Smooth muscle cell (in vitro differentiated cells): ENCODE data around the gene C19orf25. TPM values are rescaled to one million over a fixed set of nuclear protein-coding genes. Genes with fewer than 3 reads are reported as not detected.
A peak's percentile ranks its signal among the peaks of the same experiment; 100 is the strongest.

Experiments used
- DNase-seq: peaks from one replicate; lab custom pipeline; 2025; ENCODE audit not compliant: unreplicated experiment; lab: John Stamatoyannopoulos, UW
- H2AFZ ChIP-seq: fragments of 200-600 bp; sonication (generic); 2 replicates; pipeline ENCODE4 v1.6.0; 2016; ENCODE audit warnings: antibody characterized with exemption, low read depth, mild to moderate bottlenecking
- H3F3A ChIP-seq: fragments of 200-600 bp; sonication (generic); 2 replicates; pipeline ENCODE4 v1.6.0; 2017; ENCODE audit warnings: antibody characterized with exemption, low read depth
- H3K27ac ChIP-seq: fragments of 200-600 bp; sonication (generic); 2 replicates; pipeline ENCODE4 v1.5.1; 2016; ENCODE audit warnings: low read depth, mild to moderate bottlenecking
- H3K27me3 ChIP-seq: fragments of 200-600 bp; sonication (generic); 2 replicates; pipeline ENCODE4 v1.6.1; 2016; ENCODE audit warnings: low read depth, mild to moderate bottlenecking
- H3K36me3 ChIP-seq: fragments of 200-600 bp; sonication (generic); 2 replicates; pipeline ENCODE4 v1.5.1; 2016; ENCODE audit warnings: low read depth
- H3K4me1 ChIP-seq: fragments of 200-600 bp; sonication (generic); 2 replicates; pipeline ENCODE4 v1.5.1; 2016; ENCODE audit warnings: low read depth
- H3K4me2 ChIP-seq: fragments of 200-600 bp; sonication (generic); 2 replicates; pipeline ENCODE4 v1.6.0; 2016; ENCODE audit warnings: mild to moderate bottlenecking
- H3K4me3 ChIP-seq: fragments of 200-600 bp; sonication (generic); 2 replicates; pipeline ENCODE4 v1.5.1; 2016; ENCODE audit warnings: mild to moderate bottlenecking
- H3K79me2 ChIP-seq: fragments of 200-600 bp; sonication (generic); 2 replicates; pipeline ENCODE4 v1.6.0; 2016; ENCODE audit warnings: low read depth, mild to moderate bottlenecking
- H3K9ac ChIP-seq: fragments of 200-600 bp; sonication (generic); 2 replicates; pipeline ENCODE4 v1.6.0; 2016; ENCODE audit warnings: low read depth
- H3K9me3 ChIP-seq: fragments of 200-600 bp; sonication (generic); replicated peaks from 2 replicates; pipeline ENCODE4 v1.5.1; 2016; ENCODE audit warnings: low read depth
- H4K20me1 ChIP-seq: fragments of 200-600 bp; sonication (generic); 2 replicates; pipeline ENCODE4 v1.6.0; 2016; ENCODE audit warnings: low read depth
- CTCF ChIP-seq: fragments of 200-600 bp; sonication (generic); IDR thresholded peaks from 2 replicates; pipeline ENCODE4 v1.5.1; 2017; ENCODE audit warnings: borderline replicate concordance, mild to moderate bottlenecking, antibody characterized with exemption; ENCODE audit not compliant: insufficient read depth, poor library complexity, severe bottlenecking
- WGBS: methylation state at CpG from one replicate; pipeline ENCODE4 v1.1.7; 2016; ENCODE audit warnings: low lambda C conversion rate; 5-methylcytosine and 5-hydroxymethylcytosine counted together
- polyA plus RNA-seq: library from polyadenylated mRNA; unstranded; fragments of >200 nt; fragmentation: Nextera tagmentation; extraction: Ambion mirVana; gene quantifications from 2 replicates; pipeline ENCODE4 v1.2.1, GENCODE V29; 2016
- total RNA-seq: library from RNA; depleted of rRNA; stranded (reverse); fragments of >200 nt; gene quantifications from 2 replicates; pipeline ENCODE4 v1.2.3, GENCODE V29; 2014

C19orf25 gene
- total and polyA plus RNA-seq, 2 experiments from 2014 or later: 15.2 to 27.9 TPM

DNA sequence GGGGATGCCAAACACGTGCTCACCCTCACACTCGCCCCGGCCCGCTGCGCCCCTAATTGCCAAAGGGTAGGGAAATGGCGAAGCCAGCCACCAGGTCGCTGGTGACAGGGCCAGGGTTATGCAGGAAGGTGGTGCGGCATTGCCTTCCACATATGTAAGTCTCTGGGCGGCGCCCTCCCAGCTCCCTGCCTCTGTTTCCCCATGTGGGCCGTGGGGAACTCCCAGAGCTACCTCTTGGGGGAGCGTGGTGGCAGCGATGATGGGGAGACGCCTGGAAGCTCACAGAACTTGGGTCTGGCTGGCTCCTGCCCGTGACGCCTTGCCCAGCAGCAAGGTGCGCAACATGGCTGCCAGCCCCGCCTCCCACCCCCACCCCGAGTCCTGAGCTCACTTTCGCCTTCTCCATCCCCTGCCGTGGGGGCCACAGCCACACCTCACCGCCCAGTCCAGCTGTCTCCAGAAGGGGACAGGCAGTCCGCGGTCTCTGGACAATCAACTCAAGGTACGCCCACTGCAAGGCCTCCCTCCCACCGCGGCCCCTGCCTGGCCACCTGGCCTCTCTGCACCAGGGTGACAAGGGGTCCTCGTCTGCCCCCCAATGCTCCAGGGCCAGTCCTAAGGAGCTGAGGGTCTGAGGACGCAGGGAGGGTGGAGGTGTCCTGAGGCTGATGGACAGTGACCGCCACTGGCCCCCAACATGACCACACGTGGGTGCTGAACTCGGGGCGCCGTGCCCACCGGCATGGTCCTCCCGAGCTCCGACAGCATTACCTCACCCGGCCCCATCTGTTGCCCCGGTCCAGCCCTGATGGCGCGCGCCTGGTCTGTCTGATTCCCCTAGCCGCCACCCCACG lies 6.6 kb downstream of the C19orf25 start:
- H3K9me3 ChIP-seq: no peaks in the 10 kb centered on the region
- no peak for TF ChIP-seq CTCF
- 79% methylated on average over 30 of the region's 44 CpGs for WGBS

DNA sequence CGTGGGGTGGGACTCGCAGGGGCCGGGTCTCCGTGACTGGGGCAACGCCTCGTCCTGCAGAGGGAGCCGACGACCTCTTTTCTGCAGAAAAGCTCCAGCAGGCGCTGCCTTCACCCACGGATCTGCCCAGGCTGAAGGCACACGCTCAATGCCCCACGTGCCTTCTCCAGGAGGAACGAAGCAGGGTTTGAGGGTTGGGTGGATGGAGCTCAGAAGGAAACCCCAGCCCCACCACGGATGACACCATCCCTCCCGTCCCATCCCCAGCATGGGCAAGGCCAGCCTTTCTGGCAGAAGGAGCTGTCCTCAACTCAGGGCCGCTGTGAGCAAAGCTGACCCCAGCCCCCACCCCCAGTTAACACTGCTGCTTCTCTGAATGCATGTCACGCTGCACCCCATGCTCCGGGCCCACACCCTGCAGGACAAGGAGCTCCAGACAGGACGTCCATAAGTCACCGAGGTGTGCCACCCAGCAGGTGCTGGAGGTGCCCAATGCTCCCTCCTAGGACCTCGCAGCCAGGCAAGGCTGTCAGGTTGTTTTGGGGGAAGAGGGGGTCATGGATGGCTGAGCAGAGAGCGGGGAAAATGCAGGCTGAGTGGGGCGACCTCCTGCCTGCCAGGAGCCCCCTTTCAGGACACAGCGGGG lies 7.4 kb downstream of the C19orf25 start:
- H3K9me3 ChIP-seq: no peaks in the 10 kb centered on the region
- H3K4me1 ChIP-seq: peaks cover 27% of the 10 kb centered on the region
- H3K4me3 ChIP-seq: no peak overlapping the region
- H3K27me3 ChIP-seq: peaks cover 69% of the 10 kb centered on the region
- 38% methylated on average over 23 of the region's 24 CpGs for WGBS
- no peak overlapping the region for H3K27ac ChIP-seq
- no peak overlapping the region for H2AFZ ChIP-seq
- H3K4me2 ChIP-seq: peak overlapping the region; percentile 83
- no peaks in the 10 kb centered on the region for H3K36me3 ChIP-seq
- peak; percentile 14 for TF ChIP-seq CTCF
- H4K20me1 ChIP-seq: peaks cover 97% of the 10 kb centered on the region
- no peak overlapping the region for H3K9ac ChIP-seq
- H3F3A ChIP-seq: no peaks in the 10 kb centered on the region
- no peak for DNase-seq
- H3K79me2 ChIP-seq: peaks cover 4% of the 10 kb centered on the region

More for the DNA sequence above, 6.6 kb downstream of the C19orf25 start:
- Histone ChIP-seq H3K27me3 (peaks cover 61% of the 10 kb centered on the region), H3K9ac (no peak overlapping the region), H3K4me2 (no peak overlapping the region), H3K4me1 (peaks cover 21% of the 10 kb centered on the region), H3K79me2 (peaks cover 4% of the 10 kb centered on the region), H3K27ac (no peak overlapping the region), H3K36me3 (no peaks in the 10 kb centered on the region), H3F3A (no peaks in the 10 kb centered on the region), H3K4me3 (no peak overlapping the region), H4K20me1 (peaks cover 97% of the 10 kb centered on the region), H2AFZ (no peak overlapping the region)
- no peak for DNase-seq

DNA sequence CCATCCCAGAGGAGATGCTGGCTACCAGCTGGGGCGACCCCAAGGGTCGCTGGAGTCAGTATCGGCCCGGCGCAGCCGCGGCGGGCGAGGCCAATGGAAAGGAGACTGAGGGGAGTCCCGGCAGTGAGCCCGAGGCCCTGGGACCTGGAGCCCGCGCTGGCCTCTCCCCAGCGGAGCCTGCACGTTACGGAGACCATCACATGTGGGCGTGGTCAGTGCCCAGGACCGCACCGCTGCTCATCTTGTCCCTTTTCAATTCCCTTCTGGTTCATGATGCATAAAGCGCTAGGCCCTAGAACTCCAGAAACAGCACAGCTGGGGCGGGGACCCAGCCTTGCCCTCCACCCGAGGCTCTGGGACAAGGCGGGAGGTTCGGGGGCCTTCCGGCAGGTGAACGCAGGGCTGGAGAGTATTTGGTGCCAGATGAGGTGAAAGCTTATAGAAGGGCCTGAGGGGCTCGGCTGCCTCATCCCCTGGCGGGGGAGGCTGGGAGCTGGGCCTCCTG lies 8.0 kb downstream of the C19orf25 start:
- H3K9me3 ChIP-seq: no peaks in the 10 kb centered on the region
- H3F3A ChIP-seq: no peaks in the 10 kb centered on the region
- H3K4me2 ChIP-seq: peak overlapping the region; percentile 83
- H3K27ac ChIP-seq: no peak overlapping the region
- no peak overlapping the region for H3K9ac ChIP-seq
- no peak for TF ChIP-seq CTCF
- H3K27me3 ChIP-seq: peaks cover 75% of the 10 kb centered on the region
- H4K20me1 ChIP-seq: peaks cover 97% of the 10 kb centered on the region
- no peak for DNase-seq
- H3K4me3 ChIP-seq: peak overlapping the region; percentile 40
- H3K79me2 ChIP-seq: no peaks in the 10 kb centered on the region
- H2AFZ ChIP-seq: no peak overlapping the region
- WGBS: 10% methylated on average over 28 of the region's 28 CpGs
- H3K4me1 ChIP-seq: peaks cover 31% of the 10 kb centered on the region
- H3K36me3 ChIP-seq: no peaks in the 10 kb centered on the region
